GM18951 (cell line): ENCODE results near the gene CLHC1.
"Not testable (repeated sequence)": the region's sequence is repeated elsewhere in the genome, so short reads cannot be mapped to it uniquely, and the experiment has no call there.

Experiments
- POLR2A ChIP-seq: IDR thresholded peaks from 4 replicates; pipeline ENCODE4 v1.6.1; 2011; ENCODE audit warnings: mild to moderate bottlenecking; ENCODE audit not compliant: insufficient read length, insufficient read depth; ENCODE audit errors: extremely low read depth
- in situ Hi-C: fragments of 300-500 bp; cut with MboI; formaldehyde crosslinking; loops from one replicate; pipeline ENCODE4 v1.12.0; 2022; ENCODE audit warnings: low sequenced_read_pairs, mixed read lengths, inconsistent platforms; ENCODE audit not compliant: unreplicated experiment

Gene CLHC1

DNA sequence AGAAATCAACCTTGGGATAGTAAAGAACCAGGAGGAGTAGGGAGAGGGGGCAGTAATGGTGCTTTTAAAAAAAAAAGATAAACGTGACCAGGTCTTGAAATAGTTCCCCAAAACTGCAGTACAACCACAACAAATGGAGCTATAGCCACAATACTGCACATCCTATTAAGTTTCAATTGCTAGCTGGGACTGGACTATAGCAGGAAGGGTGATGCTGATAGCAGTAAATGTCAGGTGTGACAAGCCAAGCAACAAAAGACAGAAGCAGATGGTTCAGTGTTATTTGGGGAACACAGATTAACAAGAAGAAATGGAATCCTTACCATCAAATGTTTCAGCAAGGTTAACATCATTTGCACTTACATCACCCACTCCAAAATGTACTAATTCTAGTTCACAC is 10.5 kb upstream of the CLHC1 start:
- in situ Hi-C loops: no loop called here
- TF ChIP-seq POLR2A: no peak

DNA sequence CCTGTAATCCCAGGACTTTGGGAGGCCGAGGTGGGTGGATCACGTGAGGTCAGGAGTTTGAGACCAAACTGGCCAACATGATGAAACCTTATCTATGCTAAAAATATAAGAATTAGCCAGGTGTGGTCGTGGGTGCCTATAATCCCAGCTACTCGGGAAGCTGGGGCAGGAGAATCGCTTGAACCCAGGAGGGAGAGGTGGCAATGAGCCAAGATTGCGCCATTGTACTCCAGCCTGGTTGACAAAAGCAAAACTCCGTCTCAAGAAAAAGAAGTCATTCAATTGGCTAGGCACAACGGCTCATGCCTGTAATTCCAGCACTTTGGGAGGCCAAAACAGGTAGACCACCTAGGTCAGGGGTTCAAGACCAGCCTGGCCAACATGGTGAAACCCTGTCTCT is 9.5 kb upstream of the CLHC1 start:
- in situ Hi-C loops: not testable (repeated sequence)

DNA sequence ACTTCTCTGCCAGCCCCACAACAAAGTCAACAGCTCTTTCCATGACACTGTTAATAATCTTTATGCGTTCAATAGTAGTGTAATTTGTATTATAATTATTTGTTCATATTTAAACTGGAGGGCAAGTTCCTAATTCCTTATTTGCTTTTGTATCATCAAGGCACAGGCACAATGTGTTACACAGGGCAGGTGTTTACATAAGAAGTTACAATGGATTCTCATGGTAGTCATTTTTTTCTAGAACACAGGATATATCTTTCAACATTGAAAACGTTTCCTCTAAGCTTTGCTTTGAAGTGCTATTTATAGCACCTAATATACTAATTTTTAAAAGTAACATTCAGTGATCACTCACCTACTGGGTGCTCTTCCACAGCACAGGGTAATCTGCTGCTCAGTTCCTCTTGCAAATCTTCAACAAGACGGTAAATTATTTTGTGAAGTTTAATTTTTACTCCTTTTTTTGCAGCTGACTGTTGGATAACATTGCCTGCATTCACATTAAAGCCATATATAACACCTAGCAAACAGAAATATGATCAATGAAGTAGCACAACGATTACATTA is 7.6 kb upstream of the CLHC1 start:
- TF ChIP-seq POLR2A: no peak
- in situ Hi-C loops: no loop called here

DNA sequence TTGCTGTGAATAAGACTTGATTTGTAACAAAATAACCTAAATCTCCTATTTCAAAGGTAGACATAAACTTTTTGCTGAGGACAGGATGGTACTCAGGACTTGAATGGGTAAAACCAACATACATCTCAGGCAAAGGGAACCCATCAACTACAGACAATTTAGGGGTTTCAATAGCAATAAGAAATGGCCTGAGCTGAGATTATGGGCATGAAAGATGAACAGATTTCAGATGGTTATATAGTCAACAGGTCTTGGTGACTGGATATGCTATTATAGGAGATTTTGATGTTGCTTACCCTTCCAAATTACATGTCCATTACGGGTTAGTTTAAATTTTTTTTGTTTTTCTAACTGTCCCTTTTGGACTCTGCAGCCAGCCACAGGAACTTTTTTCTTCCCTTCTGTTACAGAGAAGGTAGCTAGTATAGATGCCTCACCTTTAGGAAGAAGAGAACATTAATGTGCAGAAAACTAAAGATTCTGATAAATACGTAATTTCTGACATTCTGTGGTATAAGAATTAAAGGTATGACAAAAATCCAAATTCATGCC is 5.0 kb upstream of the CLHC1 start:
- in situ Hi-C loops: no loop called here
- no peak for TF ChIP-seq POLR2A

DNA sequence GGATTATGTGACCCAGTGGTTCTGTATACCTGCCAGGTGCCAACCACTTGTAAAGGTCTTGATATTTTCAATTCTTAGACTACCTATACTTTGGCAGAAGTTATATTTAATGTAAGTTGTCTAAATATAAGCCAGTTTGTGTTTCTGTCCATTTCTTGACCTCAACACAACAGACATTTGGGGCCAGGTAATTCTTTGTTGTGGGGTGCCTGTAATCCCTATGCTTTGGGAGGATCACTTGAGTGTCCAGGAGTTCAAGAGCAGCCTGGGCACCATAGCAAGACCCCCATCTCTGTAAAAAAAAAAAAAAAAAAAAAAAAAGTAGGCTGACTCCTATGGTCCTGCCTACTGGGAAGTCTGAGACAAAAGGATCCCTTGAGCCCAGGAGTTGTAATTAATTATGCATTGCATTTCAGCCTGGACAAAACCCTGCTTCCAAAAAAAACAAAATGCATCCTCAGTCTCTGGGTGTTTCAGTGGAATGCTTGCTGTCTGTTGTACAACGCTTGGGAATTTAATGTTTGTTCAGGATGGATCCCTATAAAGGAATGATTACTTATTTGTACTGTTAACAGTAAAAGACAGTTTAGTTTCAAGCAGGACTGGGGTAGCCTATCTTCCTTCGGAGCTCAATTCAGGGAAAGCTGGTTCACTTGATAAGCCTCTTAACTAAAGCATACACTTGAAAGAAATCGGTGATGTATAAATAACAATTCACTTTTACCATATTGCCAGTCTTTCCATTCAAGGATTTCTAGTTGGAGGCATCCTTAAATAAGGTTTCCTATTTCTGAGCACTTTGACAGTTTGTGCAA is 3.8 kb upstream of the CLHC1 start:
- TF ChIP-seq POLR2A: no peak
- in situ Hi-C loops: no loop called here

DNA sequence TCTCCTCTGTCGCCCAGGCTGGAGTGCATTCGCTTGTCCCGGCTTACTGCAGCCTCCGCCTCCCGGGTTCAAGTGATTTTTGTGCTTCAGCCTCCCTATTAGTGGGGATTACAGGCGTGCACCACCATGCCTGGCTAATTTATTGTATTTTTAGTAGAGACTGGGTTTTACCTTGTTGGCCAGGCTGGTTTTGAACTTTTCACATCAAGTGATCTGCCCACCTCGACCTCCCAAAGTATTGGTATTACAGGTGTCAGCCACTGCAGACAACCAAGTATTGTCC is 1.5 kb upstream of the CLHC1 start:
- in situ Hi-C loops: no loop called here
- no peak for TF ChIP-seq POLR2A

DNA sequence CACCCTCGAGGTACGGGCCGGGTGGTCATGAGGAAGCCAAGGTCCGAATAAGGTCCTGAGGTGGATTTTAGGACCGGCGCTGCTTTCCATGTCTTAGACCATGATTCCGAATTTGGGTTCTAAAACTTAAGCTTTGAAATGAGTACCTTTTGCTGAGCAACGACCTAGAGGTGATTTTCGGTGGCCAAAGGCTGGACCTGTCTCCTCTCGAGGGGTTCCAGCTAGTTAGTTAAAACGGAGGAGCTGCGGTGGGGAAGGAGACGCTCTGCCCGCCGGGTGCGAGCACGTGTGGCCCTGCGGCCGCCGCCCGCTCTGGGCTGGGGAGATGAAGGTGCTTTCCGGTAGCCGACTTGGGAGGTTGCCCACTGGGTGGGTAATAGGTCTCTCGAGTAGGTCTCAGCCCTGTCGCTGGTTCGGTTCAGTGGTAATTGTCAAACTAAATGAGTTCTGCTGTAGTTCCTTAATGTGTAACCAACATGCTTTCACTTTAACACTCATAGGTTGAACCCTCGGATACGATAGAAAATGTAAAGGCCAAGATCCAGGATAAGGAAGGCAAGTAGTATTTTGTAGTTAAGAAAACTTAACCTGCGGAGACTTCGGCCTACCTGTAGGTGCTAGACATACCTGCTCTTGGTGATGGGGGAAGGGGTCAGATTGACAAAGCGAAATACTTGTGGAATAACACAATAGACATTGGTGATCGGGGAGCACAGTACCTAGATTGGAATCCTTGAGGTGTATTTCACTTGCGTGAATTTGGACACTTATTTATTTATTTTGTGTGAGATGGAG is 967 bp upstream of the CLHC1 start:
- in situ Hi-C loops: no loop called here
- TF ChIP-seq POLR2A: no peak

DNA sequence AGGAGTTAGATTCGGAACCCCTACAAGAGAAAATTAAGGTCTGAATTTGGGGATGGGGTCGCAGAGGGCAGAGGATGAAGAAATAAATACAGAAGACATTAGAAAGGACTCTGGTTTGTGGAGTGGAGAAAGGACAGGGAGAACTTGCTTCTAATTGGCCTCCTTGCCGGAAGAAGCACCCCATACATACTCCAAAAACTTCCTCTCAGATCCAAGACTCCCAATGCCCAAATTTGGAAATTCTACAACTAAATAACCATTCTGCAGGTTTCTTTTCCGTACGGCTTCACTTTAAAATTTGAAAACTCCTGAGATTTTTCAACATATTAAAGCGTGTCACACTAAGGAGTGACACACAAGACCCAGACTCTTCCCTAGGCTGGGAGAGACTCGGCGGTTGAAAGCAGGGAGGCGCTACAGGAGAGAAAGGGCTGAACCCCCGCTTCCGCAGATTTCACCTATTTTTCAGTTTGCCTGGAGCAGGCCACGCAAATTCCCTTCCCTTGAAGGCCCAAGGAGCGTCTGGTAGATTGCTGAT is 478 bp downstream of the CLHC1 start:
- TF ChIP-seq POLR2A: no peak
- in situ Hi-C loops: no loop called here

DNA sequence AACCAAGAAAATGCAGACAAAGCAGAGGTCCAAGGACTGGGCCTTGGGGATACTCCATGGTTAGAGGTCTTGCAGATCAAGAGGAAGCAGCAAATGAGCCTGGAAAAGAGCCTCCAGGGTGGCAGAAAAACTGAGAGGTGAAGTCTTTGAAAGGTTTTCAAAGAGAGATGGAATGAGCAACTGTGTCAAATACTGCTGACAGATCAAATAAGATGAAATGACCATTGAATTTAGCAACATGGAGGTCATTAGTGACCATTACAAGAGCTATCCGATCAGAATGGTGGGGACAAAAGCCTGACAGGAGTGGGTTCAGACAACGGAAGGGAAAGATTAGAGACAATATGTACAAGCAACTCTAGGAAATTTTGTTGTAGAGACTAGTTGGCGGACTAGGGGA is 1.5 kb downstream of the CLHC1 start:
- in situ Hi-C loops: no loop called here

DNA sequence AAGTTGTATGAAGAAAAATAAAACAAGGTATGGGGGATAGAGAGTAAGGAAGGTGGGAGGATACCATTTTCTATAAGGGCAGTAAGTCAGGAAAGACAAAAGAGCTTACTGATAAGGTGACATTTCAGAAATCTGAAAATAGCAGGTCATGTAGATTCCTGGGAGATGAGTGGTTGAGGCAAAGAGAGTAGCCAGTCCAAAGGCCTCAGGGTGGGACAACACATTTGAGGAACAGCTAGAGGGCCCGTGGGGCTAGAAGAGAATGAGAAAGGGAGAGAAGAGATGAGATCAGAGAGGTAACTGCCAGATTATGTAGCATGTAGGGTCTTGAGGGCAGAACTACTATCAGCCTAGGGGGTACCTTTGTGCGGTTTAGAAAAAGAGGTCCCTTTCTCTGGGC is 2.9 kb downstream of the CLHC1 start:
- in situ Hi-C loops: no loop called here

More for the DNA sequence above, 1.5 kb downstream of the CLHC1 start:
- TF ChIP-seq POLR2A: no peak

DNA sequence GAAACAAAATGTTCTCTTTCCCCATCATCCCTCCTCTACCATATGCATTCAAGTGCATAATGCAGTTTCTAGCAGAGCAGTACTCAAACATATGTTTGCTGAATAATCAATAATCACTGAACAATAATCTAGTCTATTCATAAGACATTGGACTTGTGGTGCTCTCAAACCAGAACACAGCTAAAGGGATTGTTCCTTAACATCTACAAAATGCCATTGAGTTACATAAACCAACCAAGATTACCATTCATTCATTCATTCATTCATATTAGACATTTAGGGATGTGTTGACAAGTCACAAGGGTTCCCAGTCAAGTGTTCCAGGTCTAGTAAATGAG is 3.9 kb downstream of the CLHC1 start:
- in situ Hi-C loops: no loop called here

More for the DNA sequence above, 2.9 kb downstream of the CLHC1 start:
- TF ChIP-seq POLR2A: no peak

DNA sequence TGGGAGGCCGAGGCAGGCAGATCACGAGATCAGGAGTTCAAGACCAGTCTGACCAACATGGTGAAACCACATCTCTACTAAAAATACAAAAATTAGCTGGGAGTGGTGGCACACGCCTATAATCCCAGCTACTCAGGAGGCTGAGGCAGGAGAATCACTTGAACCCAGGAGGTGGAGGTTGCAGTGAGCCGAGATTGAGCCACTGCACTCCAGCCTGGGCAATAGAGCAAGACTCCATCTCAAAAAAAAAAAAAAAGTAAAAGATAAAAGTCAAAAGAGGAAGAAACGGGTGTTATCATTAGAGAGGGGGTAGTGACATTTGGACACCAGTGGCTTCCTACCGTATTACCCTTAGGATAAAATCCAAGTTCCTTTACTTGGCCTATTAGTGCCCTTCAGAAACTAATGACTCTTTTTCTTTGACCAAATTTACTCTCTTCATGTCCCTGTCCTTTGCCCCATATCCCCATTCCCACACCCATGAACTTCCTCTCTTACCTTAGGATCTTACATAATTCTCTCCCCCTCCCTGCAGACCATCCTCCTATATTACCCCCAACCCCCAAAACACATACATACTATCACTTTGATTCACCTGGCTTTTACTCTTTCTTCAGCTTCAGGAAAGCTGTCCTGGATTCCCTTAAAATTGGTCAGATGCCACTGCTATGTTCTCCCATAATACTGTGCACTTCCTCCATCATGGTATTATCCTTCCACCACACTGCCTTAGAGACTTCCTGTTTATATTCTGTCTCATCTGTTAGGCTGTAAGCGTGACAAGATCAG is 4.5 kb downstream of the CLHC1 start:
- in situ Hi-C loops: not testable (repeated sequence)

More for the DNA sequence above, 3.9 kb downstream of the CLHC1 start:
- TF ChIP-seq POLR2A: no peak

DNA sequence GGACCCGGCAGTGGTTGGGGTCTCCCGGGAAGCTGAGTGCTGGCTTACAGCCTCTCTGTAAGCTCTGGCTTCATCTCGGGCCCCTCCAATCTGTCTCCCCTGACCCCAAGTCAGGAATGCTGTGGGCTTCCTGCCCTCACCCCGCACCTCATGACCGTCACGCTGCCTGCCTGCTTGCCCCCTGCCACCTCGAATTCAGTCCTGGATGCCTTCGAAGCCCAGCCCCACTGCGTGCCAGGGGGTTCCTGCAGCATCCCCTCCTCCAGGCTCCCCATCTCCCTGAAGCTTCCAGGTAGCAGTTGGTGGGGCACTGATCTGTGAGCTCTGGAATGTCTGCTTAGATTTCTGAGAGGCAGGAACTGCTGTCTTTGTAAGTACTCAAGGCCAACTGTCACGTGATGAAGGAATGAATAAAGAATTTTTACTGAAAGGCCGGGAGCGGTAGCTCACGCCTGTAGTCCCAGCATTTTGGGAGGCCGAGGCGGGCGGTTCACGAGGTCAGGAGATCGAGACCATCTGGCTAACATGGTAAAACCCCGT is 6.5 kb downstream of the CLHC1 start:
- in situ Hi-C loops: no loop called here
- no peak for TF ChIP-seq POLR2A
